Kidney (tissue), 14 donors: ENCODE measurements around the gene ABCA4. TPM values are rescaled to one million over a fixed set of nuclear protein-coding genes. Genes with fewer than 3 reads are reported as not detected.
A peak's percentile ranks its signal among the peaks of the same experiment; 100 is the strongest.

ENCODE experiments used
- DNase-seq, 5 donors: peaks; one replicate each; pipeline ENCODE4 v3.0.0-alpha.2; 2013 to 2020
- FAIRE-seq: peaks from 2 replicates; lab custom pipeline; 2012; peaks lifted over from hg19 to GRCh38; lab: Jason Lieb, UNC
- H3K27ac ChIP-seq, 2 donors: one replicate each; pipeline ENCODE4 v1.7.0; 2013; ENCODE audit warnings: low read depth in 2 of 2, low read length in 2 of 2, inconsistent platforms in 1 of 2
- H3K27me3 ChIP-seq: one replicate; pipeline ENCODE4 v1.7.1; 2013; ENCODE audit warnings: low read length, inconsistent platforms; ENCODE audit not compliant: control insufficient read depth, insufficient read depth
- H3K36me3 ChIP-seq, 3 donors: one replicate each; pipeline versions ENCODE4 v1.7.0 to v1.7.1; 2013; ENCODE audit warnings: low read length in 3 of 3, control low read depth in 1 of 3, inconsistent platforms in 1 of 3; ENCODE audit not compliant: insufficient read depth in 3 of 3, control insufficient read depth in 2 of 3
- H3K4me1 ChIP-seq, 3 donors: one replicate each; pipeline versions ENCODE4 v1.7.0 to v1.7.1; 2013; ENCODE audit warnings: low read length in 3 of 3, inconsistent platforms in 1 of 3, low read depth in 1 of 3; ENCODE audit not compliant: control insufficient read depth in 2 of 3, insufficient read depth in 2 of 3
- H3K4me3 ChIP-seq, 3 donors: one replicate each; pipeline versions ENCODE4 v1.7.0 to v1.8.1; 2013; ENCODE audit warnings: low read length in 3 of 3, control low read depth in 1 of 3, inconsistent platforms in 1 of 3
- H3K9ac ChIP-seq, 3 donors: one replicate each; pipeline versions ENCODE4 v1.7.0 to v1.7.1; 2013; ENCODE audit warnings: low read length in 3 of 3, control low read depth in 1 of 3, inconsistent platforms in 1 of 3
- H3K9me3 ChIP-seq, 3 donors: one replicate each; pipeline versions ENCODE4 v1.7.0 to v1.7.1; 2013; ENCODE audit warnings: low read length in 3 of 3, control low read depth in 1 of 3, inconsistent platforms in 1 of 3; ENCODE audit not compliant: control insufficient read depth in 2 of 3, insufficient read depth in 1 of 3
- CTCF ChIP-seq: IDR thresholded peaks from 3 replicates; pipeline ENCODE4 v1.5.1; 2012; ENCODE audit warnings: mild to moderate bottlenecking, moderate library complexity, borderline replicate concordance; ENCODE audit not compliant: insufficient read depth; ENCODE audit errors: extremely low read depth
- intact Hi-C: fragments of 100-400 bp; cut with DNase I; formaldehyde crosslinking; loops from one replicate; pipeline ENCODE4 v1.11.1; 2022
- polyA plus RNA-seq: library from polyadenylated mRNA; stranded (reverse); fragments of 350-450 nt; fragmentation: Illumina TruSeq; extraction: RNeasy Lipid Tissue Mini Kit (QIAGEN cat#74804); gene quantifications from one replicate; pipeline ENCODE4 v1.2.3, GENCODE V29; 2014; ENCODE audit warnings: low read depth, low replicate concordance; ENCODE audit not compliant: insufficient read depth
- total RNA-seq: library from RNA; stranded (reverse); fragmentation: NEBNext Ultra II Directional; extraction: Animal tissue kit (Norgen Biotek cat#: 25700); gene quantifications from one replicate; pipeline ENCODE4 v1.2.1, GENCODE V29; 2021
- donor health status: control.
- donor health status: control.
- donor health status: control.
- donor health status: control.
- donor health status: control.
- donor health status: DM: yes; HTN: yes; CAD: no.
- donor health status: Normal renal cell carcinoma (clear cell type).

The ABCA4 gene
- total and polyA plus RNA-seq, 2 donors from 2014 or later: 1.5 to 2.1 TPM

GRCh38 chr1:94101613-94102525 is 19.1 kb downstream of the ABCA4 start:
- DNase-seq: peak in 1 of 5 donors; percentile 37
- intact Hi-C loops: no loop called here
- no peak for TF ChIP-seq CTCF
- no peak for FAIRE-seq
- Histone ChIP-seq H3K27me3 (no peaks in the 10 kb centered on the region), H3K4me1 (peaks cover 0 to 14% (median 5%) of the 10 kb centered on the region in 3 donors), H3K27ac (peak overlapping the region in 1 of 2 donors; percentile 10), H3K4me3 (no peak overlapping the region), H3K9me3 (no peaks in the 10 kb centered on the region), H3K9ac (no peak overlapping the region), H3K36me3 (no peaks in the 10 kb centered on the region)

GRCh38 chr1:94100785-94101612 is 19.9 kb downstream of the ABCA4 start:
- FAIRE-seq: no peak
- intact Hi-C loops: no loop called here
- Histone ChIP-seq H3K36me3 (no peaks in the 10 kb centered on the region), H3K27me3 (no peaks in the 10 kb centered on the region), H3K9me3 (no peaks in the 10 kb centered on the region), H3K4me3 (no peak overlapping the region), H3K27ac (peak overlapping the region; percentile 7 to 10), H3K9ac (no peak overlapping the region), H3K4me1 (peaks cover 0 to 17% (median 7%) of the 10 kb centered on the region in 3 donors)
- DNase-seq: peak in 2 of 5 donors; percentile 76 to 91
- no peak for TF ChIP-seq CTCF

- Histone ChIP-seq H3K27me3 (no peaks in the 10 kb centered on the region), H3K27ac (peak overlapping the region in 1 of 2 donors; percentile 7), H3K4me3 (no peak overlapping the region), H3K9ac (no peak overlapping the region), H3K4me1 (peaks cover 0 to 15% (median 7%) of the 10 kb centered on the region in 3 donors), H3K9me3 (no peaks in the 10 kb centered on the region), H3K36me3 (no peaks in the 10 kb centered on the region)
- DNase-seq (peak in 1 of 5 donors; percentile 31), FAIRE-seq (no peak)
- no peak for TF ChIP-seq CTCF
- intact Hi-C loops: no loop called here
These were observed 20.7 kb downstream of the ABCA4 start for GRCh38 chr1:94100129-94100784.
